ENCODE results near the gene CAMKK1. TPM values are rescaled to one million over a fixed set of nuclear protein-coding genes. Genes with fewer than 3 reads are reported as not detected.

Gene CAMKK1
- total RNA-seq, 3 donors from 2014 or later = 4.2 to 7.5 (median 7.4) TPM

DNA sequence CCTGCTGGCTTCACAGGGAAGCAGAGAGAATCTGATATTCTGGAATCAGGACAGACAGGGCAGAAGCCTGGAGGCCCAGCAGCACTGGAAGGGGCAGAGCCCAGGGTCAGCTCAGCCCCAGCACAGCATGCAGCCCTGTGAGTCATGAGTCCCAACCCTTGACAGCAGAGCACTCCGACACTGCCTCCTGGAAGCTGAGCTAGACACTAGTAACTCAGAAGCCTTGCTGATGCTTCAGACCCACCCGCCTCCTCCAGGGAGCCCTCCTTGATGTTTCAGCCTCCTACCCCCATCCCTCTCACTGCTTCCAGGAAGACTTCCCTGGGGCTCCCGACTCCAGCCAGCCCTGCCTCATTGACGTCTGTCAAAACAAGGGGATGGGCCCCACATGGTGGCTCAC, 6.9 kb downstream of the CAMKK1 start:
- Mint-ChIP-seq H3K27me3 (ENCODE audit: low read depth) (no peaks in the 10 kb centered on the region), H3K9me3 (no peaks in the 10 kb centered on the region), H3K36me3 (ENCODE audit: insufficient read depth) (peaks cover 4% of the 10 kb centered on the region), H3K4me3 (no peak overlapping the region), H3K4me1 (ENCODE audit: low read depth) (peaks cover 32% of the 10 kb centered on the region)
- DNase-seq (no peak), ATAC-seq (no peak)

DNA sequence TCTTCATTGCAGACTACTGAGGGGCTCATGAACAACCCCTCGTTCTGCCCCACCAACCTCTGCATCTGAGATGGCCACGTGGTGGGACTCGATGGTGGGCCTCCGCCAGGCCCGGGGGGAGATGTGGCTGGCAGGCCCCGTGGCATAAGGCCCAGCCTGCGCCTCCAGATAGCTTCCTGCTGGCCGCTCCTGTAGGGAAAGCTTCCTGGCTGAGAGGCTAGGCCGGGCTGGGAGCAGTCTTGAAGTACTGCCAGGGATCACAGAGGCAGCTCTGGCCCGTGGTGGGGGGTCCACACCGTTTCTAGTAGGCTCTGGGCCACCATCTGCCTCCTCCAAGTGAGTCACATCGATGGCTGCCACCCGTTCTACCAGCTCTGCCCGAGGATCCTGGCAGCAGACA, 7.6 kb downstream of the CAMKK1 start:
- no peak for ATAC-seq

DNA sequence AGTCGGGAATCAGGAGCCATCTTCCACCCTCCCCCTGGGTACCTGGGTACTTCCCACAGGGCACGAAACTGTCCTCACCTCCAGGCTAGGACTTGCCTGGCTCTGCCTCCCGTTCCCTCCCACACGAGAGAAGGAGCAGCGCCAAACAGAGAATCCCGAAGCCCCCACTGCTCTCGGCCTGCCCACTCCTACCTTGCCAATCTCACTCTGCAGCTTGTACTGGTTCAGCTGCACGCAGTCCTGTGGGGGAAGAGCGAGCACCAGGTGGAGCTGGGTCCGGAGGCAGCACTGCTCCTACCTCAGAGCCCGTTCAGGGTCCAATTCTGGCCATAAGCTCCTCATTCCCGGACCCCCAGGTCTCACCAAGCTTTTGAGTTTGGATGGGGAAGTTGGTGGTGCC, 8.7 kb downstream of the CAMKK1 start:
- Mint-ChIP-seq H3K4me3 (no peak overlapping the region), H3K9me3 (no peaks in the 10 kb centered on the region), H3K36me3 (ENCODE audit: insufficient read depth) (peaks cover 4% of the 10 kb centered on the region), H3K4me1 (ENCODE audit: low read depth) (peaks cover 24% of the 10 kb centered on the region), H3K27me3 (ENCODE audit: low read depth) (no peaks in the 10 kb centered on the region)
- DNase-seq (no peak), ATAC-seq (no peak)

More for the DNA sequence above, 7.6 kb downstream of the CAMKK1 start:
- Mint-ChIP-seq H3K36me3 (ENCODE audit: insufficient read depth) (peaks cover 4% of the 10 kb centered on the region), H3K9me3 (no peaks in the 10 kb centered on the region), H3K4me1 (ENCODE audit: low read depth) (peaks cover 27% of the 10 kb centered on the region), H3K4me3 (no peak overlapping the region), H3K27me3 (ENCODE audit: low read depth) (no peaks in the 10 kb centered on the region)
- DNase-seq = no peak

DNA sequence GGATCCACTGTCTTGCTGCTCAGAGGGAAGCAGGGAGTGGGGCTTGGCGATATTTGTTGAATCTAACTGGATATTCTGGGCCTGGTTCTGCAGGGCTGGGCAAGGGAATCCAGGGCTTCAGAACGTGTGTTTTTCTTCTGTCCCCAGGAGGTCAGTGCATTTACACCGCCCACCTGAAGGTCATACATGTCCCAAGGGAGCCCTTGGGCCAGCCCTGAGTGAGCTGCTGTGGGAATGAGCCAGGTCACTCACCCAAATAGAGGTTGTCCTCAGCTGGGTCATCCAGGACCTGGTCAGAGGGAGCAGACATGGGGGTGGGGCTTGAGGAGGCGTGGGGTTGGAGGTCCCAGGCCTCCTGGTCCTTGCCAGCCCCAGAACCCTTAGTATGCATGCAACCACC, 10.6 kb downstream of the CAMKK1 start:
- Mint-ChIP-seq H3K9me3 (no peaks in the 10 kb centered on the region), H3K4me3 (no peak overlapping the region), H3K4me1 (ENCODE audit: low read depth) (peaks cover 13% of the 10 kb centered on the region), H3K36me3 (ENCODE audit: insufficient read depth) (peaks cover 4% of the 10 kb centered on the region), H3K27me3 (ENCODE audit: low read depth) (no peaks in the 10 kb centered on the region)
- DNase-seq (no peak), ATAC-seq (no peak)

DNA sequence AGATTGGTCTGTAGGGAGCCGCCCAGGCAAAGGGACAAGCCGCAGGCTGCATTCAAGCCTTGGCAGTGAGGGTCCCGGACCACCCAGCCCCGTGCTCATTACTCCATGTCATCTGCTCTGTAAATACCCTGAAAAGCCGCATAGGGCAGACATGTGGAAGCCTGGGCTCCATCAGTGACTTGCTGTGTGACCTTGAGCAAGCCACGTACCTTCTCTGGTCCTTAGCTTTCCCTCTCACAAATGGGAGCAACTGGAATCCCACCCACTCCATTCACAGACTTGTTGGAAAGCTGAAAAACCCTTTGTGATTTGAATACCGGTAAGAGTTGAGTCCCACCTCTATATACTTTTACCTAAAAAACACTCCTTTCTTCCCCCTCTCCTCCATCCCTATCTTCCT, 11.9 kb downstream of the CAMKK1 start:
- H3K4me1 Mint-ChIP-seq (ENCODE audit: low read depth) = no peaks in the 10 kb centered on the region
- no peaks in the 10 kb centered on the region for H3K27me3 Mint-ChIP-seq (ENCODE audit: low read depth)
- no peaks in the 10 kb centered on the region for H3K9me3 Mint-ChIP-seq
- ATAC-seq = no peak
- H3K4me3 Mint-ChIP-seq = no peak overlapping the region
- no peak for DNase-seq
- H3K36me3 Mint-ChIP-seq (ENCODE audit: insufficient read depth) = peaks cover 7% of the 10 kb centered on the region

DNA sequence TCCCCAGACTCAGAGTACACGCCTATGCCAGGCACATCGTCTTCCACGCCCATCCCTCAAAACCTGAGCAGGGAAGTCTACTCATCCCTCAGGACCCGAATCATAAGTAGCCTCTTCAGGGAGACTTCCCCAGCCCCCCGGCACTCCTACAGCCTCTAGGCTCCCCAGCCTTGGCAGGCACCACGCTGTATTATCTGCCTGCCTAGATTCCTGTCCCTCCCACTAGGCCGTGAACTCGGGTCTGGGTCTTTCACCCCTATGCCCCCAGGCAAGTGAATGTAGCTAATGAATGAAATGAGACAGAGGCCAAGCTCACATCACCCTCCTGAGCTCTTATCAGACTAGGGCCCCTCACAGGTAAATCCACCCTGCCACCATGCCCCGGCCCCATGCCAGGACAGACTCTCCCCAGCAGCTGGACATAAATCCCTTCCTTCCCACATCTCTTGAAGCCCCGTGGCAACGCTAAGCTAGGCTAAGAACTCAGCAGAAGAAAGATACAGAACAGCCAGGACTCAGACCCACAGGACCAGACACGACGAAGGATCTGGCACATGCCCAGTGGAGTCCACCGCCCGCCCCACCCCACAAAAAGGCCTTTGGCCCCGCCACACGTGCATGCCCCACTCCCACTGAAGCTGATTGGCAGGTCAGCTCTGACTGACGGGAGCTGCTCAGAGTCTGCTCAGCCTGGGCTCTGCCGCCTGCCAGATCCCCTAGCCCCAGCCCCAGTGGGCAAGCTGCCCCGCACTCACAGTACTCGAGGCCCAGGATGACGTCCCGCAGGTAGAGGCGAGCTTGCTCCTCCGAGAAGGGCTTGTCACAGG, 13.0 kb downstream of the CAMKK1 start:
- no peak for DNase-seq
- Mint-ChIP-seq H3K27me3 (ENCODE audit: low read depth) (no peaks in the 10 kb centered on the region), H3K4me3 (no peak overlapping the region), H3K9me3 (no peaks in the 10 kb centered on the region), H3K4me1 (ENCODE audit: low read depth) (no peaks in the 10 kb centered on the region), H3K36me3 (ENCODE audit: insufficient read depth) (peaks cover 5% of the 10 kb centered on the region)
- no peak for ATAC-seq

DNA sequence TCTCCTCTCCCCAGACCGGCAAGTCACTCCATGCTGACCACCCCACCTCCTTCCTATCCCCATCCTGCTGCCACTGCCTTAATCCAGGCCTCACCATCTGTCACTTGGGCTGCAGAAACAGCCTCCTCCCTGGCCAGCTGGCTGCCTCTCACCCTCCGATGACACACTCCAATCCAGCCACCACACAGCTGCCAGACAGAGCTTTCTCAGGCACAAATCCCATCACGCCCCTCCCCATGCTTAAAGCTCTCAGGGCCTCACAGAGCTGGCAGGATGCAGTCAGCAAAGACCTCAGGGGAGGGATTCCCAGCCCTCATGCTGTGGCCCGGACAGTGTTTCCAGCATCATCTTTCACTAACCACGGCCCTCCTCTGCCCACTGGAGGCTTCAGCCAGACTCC, 13.7 kb downstream of the CAMKK1 start:
- ATAC-seq (no peak), DNase-seq (no peak)
- H3K4me3 Mint-ChIP-seq = no peak overlapping the region
- H3K4me1 Mint-ChIP-seq (ENCODE audit: low read depth) = no peaks in the 10 kb centered on the region
- H3K27me3 Mint-ChIP-seq (ENCODE audit: low read depth) = no peaks in the 10 kb centered on the region
- H3K9me3 Mint-ChIP-seq = no peaks in the 10 kb centered on the region
- peaks cover 4% of the 10 kb centered on the region for H3K36me3 Mint-ChIP-seq (ENCODE audit: insufficient read depth)

DNA sequence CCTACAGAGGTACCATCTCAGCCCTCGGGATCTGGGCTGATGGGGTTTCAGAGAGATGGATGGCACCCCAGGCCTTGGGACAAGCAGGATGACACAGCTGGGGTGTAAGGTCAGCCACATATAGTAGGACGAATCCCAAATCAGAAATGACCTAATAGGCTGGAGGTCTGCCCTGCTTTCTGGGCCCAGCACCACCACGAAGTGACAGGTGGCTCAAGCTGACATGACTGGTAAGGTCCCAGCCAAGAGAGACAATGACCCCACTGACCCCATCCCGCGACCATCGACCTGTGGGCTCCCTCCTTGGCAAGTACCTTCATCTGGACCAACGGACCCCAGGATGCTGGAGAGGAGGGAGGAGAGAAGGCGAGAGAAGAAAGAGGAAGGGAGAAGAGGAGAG, 15.6 kb downstream of the CAMKK1 start:
- Mint-ChIP-seq H3K9me3 (no peaks in the 10 kb centered on the region), H3K27me3 (ENCODE audit: low read depth) (no peaks in the 10 kb centered on the region), H3K36me3 (ENCODE audit: insufficient read depth) (peaks cover 9% of the 10 kb centered on the region), H3K4me3 (no peak overlapping the region), H3K4me1 (ENCODE audit: low read depth) (no peaks in the 10 kb centered on the region)
- ATAC-seq (no peak), DNase-seq (no peak)

DNA sequence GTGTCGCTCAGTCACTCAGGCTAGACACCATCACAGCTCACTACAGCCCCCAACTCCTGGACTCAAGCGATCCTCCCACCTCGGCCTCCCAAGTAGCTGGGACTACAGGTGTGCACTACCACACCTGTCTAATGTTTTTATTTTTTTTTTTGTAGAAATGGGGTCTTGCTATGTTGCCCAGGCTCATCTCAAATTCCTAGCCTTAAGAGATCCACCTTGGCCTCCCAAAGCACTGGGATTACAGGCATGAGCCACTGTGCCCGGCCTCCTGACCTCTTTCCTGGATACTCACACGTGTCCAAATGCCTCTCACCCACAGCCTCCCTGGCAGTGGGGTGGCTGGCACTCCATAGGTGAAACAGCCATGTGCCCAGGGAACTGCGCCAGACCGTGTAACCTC, 17.5 kb downstream of the CAMKK1 start:
- Mint-ChIP-seq H3K4me1 (ENCODE audit: low read depth) (peaks cover 3% of the 10 kb centered on the region), H3K27me3 (ENCODE audit: low read depth) (no peaks in the 10 kb centered on the region), H3K4me3 (no peak overlapping the region), H3K9me3 (no peaks in the 10 kb centered on the region), H3K36me3 (ENCODE audit: insufficient read depth) (peaks cover 9% of the 10 kb centered on the region)
- DNase-seq (no peak), ATAC-seq (no peak)

DNA sequence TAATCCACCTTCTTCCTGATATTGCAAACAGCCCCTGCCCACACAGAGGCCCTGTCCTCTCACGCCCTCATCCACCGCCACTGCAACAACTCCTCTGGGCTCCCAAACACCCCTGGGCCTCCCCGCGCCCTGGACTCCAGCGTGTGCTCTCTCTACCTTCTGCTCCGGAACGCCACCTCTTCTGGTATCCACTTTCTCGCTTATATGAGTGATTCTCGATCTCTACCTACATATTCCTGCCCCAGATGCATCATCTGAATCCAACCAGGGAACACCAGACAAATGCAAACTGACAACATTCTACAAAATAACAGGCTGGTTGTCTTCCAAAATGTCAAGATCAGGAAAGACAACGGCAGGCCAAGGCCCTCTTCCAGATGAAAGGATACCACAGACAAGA, 19.0 kb downstream of the CAMKK1 start:
- Mint-ChIP-seq H3K4me1 (ENCODE audit: low read depth) (peaks cover 3% of the 10 kb centered on the region), H3K4me3 (no peak overlapping the region), H3K9me3 (no peaks in the 10 kb centered on the region), H3K27me3 (ENCODE audit: low read depth) (no peaks in the 10 kb centered on the region), H3K36me3 (ENCODE audit: insufficient read depth) (peaks cover 9% of the 10 kb centered on the region)
- DNase-seq = no peak
- ATAC-seq = no peak

DNA sequence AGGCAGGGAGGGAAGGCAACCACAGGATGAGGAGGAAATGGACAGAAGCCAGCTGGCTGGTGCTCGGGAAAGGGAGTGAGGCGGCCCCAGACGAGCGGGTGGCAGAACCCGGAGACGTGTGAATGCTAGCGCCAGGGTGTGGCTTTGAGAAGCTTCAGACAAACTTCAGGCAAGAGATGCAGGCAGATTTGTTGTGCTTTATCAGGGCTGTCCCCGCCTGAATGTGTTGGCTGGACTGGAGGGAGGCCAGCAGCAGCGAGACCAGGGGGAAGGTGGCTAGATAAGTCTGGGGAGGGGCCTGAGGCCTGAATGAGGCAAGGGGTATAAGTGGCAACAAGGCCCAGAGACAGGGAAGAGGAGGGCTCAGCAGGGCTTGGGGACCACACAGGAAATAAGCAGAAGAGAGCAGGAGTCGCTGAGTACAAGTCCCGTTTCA, 22.0 kb downstream of the CAMKK1 start:
- Mint-ChIP-seq H3K4me1 (ENCODE audit: low read depth) (peaks cover 3% of the 10 kb centered on the region), H3K36me3 (ENCODE audit: insufficient read depth) (peaks cover 6% of the 10 kb centered on the region), H3K9me3 (no peaks in the 10 kb centered on the region), H3K27me3 (ENCODE audit: low read depth) (no peaks in the 10 kb centered on the region), H3K4me3 (no peak overlapping the region)
- DNase-seq (no peak), ATAC-seq (peak; percentile 34 to 48)

DNA sequence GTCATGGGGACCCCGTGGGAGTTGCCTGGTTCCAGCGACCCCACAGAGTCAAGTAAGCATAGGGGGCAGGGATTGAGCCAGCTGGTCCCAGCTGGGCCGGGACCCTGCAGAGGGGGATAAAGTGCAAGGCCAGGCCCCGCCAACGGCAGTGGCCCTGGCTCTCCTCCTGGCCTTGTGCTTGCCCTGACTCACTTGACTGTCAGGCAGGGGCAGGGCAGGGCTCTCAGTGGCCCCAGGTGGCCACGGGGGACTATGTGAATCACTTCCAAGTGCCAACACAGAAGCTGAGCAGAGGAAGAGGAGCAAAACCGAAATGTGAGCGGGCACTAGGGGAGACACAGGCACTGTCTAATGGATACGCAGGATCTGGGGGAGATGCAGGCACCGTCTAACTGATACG, 25.2 kb downstream of the CAMKK1 start:
- Mint-ChIP-seq H3K4me3 (no peak overlapping the region), H3K4me1 (ENCODE audit: low read depth) (peaks cover 3% of the 10 kb centered on the region), H3K36me3 (ENCODE audit: insufficient read depth) (no peaks in the 10 kb centered on the region), H3K27me3 (ENCODE audit: low read depth) (no peaks in the 10 kb centered on the region), H3K9me3 (no peaks in the 10 kb centered on the region)
- DNase-seq (no peak), ATAC-seq (no peak)

DNA sequence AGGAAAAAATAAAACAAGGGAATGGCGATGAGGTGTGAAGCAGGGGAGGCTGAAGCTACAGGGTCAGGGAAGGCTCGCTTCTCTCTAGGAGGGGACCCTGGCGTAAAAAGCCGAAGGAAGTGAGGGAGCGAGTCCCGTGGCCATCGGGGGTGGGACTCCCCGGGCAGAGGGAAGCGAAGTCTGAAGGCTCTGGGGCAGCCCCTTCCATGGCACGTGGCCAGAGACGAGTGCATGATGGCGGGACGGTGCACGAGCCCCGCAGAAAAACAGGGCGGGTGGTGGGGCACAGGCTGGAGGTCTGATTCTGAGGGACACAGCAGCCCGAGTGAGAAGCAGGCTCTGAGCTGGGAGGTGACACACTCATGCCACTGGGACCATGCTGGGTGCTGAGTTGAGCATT, 25.7 kb downstream of the CAMKK1 start:
- no peaks in the 10 kb centered on the region for H3K36me3 Mint-ChIP-seq (ENCODE audit: insufficient read depth)
- H3K4me1 Mint-ChIP-seq (ENCODE audit: low read depth) = peaks cover 3% of the 10 kb centered on the region
- H3K27me3 Mint-ChIP-seq (ENCODE audit: low read depth) = no peaks in the 10 kb centered on the region
- no peaks in the 10 kb centered on the region for H3K9me3 Mint-ChIP-seq
- ATAC-seq (no peak), DNase-seq (no peak)
- no peak overlapping the region for H3K4me3 Mint-ChIP-seq

DNA sequence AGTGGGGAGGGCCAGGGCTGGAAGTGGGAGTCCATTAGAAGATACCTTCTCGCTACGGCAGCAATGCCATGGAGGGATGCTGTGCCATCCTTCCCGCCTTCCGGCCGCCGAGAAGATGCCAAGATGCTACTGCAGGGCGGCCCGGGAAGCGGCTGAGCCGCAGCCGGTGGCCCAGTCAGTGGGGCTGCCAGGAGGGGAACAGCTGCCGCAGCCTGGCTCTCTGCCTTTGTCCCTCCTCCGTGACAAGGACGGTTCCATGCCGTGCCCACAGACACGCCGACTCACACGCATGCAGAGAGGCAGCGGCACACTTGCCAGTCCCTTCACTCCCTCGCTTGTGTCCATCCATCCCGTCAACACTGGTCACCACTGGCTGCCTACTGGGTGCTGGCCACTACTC, 26.6 kb downstream of the CAMKK1 start:
- H3K36me3 Mint-ChIP-seq (ENCODE audit: insufficient read depth) = no peaks in the 10 kb centered on the region
- H3K4me3 Mint-ChIP-seq = no peak overlapping the region
- no peaks in the 10 kb centered on the region for H3K9me3 Mint-ChIP-seq
- DNase-seq = no peak
- H3K4me1 Mint-ChIP-seq (ENCODE audit: low read depth) = peaks cover 3% of the 10 kb centered on the region
- H3K27me3 Mint-ChIP-seq (ENCODE audit: low read depth) = no peaks in the 10 kb centered on the region
- no peak for ATAC-seq

DNA sequence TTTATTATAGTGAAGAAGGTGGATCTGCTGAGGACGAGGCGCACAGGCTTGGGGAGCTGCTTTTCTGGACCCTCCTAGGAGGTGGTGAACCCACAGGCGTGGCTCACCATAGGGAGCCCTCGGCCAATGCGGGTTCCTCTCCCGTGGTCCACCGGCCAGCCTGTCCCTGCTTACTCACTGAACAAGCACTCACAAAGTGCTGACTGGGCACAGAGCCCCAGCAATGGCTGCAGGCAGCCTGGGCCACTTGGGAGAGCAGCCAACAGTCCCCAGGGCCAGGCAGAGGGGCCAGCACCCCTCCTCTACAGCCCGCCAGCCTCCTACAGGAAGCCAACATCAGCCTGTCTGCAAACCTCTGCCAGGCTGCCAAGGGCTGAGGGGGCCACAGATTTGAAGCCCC, 27.7 kb downstream of the CAMKK1 start:
- Mint-ChIP-seq H3K27me3 (ENCODE audit: low read depth) (no peaks in the 10 kb centered on the region), H3K9me3 (no peaks in the 10 kb centered on the region), H3K4me3 (no peak overlapping the region), H3K36me3 (ENCODE audit: insufficient read depth) (no peaks in the 10 kb centered on the region), H3K4me1 (ENCODE audit: low read depth) (no peaks in the 10 kb centered on the region)
- ATAC-seq = no peak
- DNase-seq = no peak

Measured in activated T-cell treated with anti-CD3 and anti-CD28 coated beads, Interleukin-2, amount 50 U/mL, for 4 hours (primary cell).